HG03342 (cell line): ENCODE results near the gene TMEM143.
"Not testable (repeated sequence)": the region's sequence is repeated elsewhere in the genome, so short reads cannot be mapped to it uniquely, and the experiment has no call there.

Experiments used
- ATAC-seq: cut with Tn5 transposase; IDR thresholded peaks from one replicate; pipeline ENCODE4 v1.9.1; 2021; ENCODE audit warnings: mild to moderate bottlenecking, moderate library complexity; ENCODE audit not compliant: unreplicated experiment

Gene TMEM143

GRCh38 chr19:48297975-48298374 is 65.8 kb downstream of the TMEM143 start:
- ATAC-seq: no peak

GRCh38 chr19:48296963-48297734 is 66.6 kb downstream of the TMEM143 start:
- no peak for ATAC-seq

- no peak for ATAC-seq
These were observed 68.3 kb downstream of the TMEM143 start for GRCh38 chr19:48295458-48295857.

GRCh38 chr19:48292798-48293197 is 70.9 kb downstream of the TMEM143 start:
- ATAC-seq: no peak

- not testable (repeated sequence) for ATAC-seq
These were observed 72.3 kb downstream of the TMEM143 start for GRCh38 chr19:48291489-48291815.

- no peak for ATAC-seq
These were observed 72.8 kb downstream of the TMEM143 start for GRCh38 chr19:48290771-48291488.

GRCh38 chr19:48290401-48290770 is 73.4 kb downstream of the TMEM143 start:
- no peak for ATAC-seq

GRCh38 chr19:48287748-48288147 is 76.0 kb downstream of the TMEM143 start:
- no peak for ATAC-seq

- no peak for ATAC-seq
These were observed 78.8 kb downstream of the TMEM143 start for GRCh38 chr19:48284896-48285295.

- ATAC-seq: no peak
These were observed 79.8 kb downstream of the TMEM143 start for GRCh38 chr19:48283908-48284307.
